Tibial nerve (tissue), 4 donors: ENCODE data around the gene TK2.

Experiments used
- CTCF ChIP-seq, 5 experiments: fragments of 200-600 bp in 3 of 5; fragments of 450-650 bp in 2 of 5; sonication (generic) in 3 of 5; IDR thresholded peaks; one replicate each; pipeline ENCODE4 v1.5.1; 2016 to 2019; ENCODE audit warnings: antibody characterized with exemption in 5 of 5, mild to moderate bottlenecking in 3 of 5, moderate library complexity in 2 of 5
- EP300 ChIP-seq, 2 donors: sonication (generic); formaldehyde crosslinking; IDR thresholded peaks; one replicate each; pipeline ENCODE4 v1.6.1; 2017; ENCODE audit warnings: antibody characterized with exemption in 2 of 2, mild to moderate bottlenecking in 1 of 2
- POLR2A ChIP-seq, 2 donors: fragments of 450-650 bp; IDR thresholded peaks; one replicate each; pipeline ENCODE4 v1.6.1; 2017; ENCODE audit warnings: antibody characterized with exemption in 2 of 2, mild to moderate bottlenecking in 2 of 2, moderate library complexity in 2 of 2

GRCh38 chr16:66510298-66510697 lies 39.6 kb downstream of the TK2 start:
- no peak for TF ChIP-seq CTCF (IDR thresholded peaks at IDR 0.05)
- TF ChIP-seq POLR2A (IDR thresholded peaks at IDR 0.05): no peak
- no peak for TF ChIP-seq EP300 (IDR thresholded peaks at IDR 0.05)
